NCI-H187 (cell line): ENCODE data around the gene LHFPL3.

Experiments
- DNase-seq, 2 experiments: peaks; one replicate each; lab custom pipeline; 2025; lab: John Stamatoyannopoulos, UW

Gene LHFPL3

DNA sequence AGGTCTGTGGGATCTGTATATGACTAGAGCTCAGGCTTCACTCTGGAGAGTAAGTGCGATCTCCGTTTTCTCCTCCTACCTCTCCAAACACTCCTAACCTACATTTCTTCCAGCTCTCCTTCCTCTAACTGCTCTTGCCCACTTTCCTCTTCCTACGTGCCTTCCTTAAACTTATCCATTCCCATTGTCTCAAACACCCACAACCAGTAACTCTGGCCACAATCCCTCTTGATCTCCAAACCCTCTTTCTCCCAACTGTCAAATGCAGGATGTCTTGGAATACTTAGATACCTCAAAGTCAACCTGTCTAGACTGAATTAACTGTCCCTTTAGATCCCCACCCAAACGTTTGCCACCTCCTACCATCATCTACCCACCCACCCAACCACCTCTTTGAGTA lies 471.9 kb downstream of the LHFPL3 start:
- DNase-seq = no peak

DNA sequence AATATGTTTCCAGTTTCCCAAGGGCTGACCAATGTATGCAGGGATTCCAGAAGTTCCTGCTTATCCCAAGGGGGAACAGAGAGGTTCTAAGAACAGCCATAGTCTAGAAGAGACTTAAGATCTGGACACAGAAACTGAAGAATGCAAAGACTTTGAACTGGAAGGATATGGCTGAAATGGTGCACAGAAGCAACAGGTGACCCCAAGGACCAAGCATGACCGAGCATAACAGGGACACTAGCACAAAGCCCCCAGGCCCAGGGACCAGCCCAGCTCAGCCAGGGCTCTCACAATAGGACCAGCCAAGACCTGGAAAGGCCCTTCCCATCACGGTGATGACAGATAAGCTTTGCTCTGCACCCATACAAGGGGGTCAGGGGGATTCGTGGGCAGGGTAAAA lies 472.6 kb downstream of the LHFPL3 start:
- no peak for DNase-seq

DNA sequence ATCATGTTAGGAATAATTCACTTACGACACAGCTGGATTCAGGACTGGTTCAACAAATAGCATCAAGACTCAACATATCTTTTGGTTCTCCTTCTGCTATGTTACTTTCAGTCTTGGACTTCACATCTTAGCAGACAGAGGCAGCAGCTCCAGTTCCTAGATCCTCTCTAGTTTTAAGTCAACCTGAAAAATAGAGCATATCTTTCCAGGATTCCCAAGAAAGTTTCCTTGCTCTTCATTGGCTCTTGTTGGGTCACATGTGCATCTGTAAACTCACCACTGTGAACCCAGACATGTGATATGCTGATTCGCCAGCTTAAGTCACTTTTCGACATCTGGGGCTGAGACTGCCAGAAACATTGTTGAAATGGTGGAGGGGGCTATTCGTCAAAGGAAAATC lies 475.5 kb downstream of the LHFPL3 start:
- no peak for DNase-seq

DNA sequence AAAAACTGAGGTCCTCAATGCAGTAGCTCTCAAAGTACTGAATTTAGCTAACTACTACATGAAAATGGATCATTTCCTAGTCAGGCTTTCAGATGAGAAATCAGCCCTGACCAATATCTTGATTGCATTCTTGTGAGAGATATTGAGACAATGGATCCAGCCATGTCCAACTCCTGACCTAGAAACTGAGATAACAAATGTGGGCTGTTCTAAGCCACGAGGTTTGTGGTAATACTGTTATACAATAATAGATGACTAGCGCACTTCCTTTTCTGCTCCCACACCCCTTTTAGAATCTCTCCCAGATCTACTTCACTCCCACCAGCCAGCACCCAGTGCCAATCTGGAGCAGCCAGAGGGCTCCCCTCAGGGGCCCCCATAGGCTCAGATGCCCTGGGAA lies 476.3 kb downstream of the LHFPL3 start:
- no peak for DNase-seq

DNA sequence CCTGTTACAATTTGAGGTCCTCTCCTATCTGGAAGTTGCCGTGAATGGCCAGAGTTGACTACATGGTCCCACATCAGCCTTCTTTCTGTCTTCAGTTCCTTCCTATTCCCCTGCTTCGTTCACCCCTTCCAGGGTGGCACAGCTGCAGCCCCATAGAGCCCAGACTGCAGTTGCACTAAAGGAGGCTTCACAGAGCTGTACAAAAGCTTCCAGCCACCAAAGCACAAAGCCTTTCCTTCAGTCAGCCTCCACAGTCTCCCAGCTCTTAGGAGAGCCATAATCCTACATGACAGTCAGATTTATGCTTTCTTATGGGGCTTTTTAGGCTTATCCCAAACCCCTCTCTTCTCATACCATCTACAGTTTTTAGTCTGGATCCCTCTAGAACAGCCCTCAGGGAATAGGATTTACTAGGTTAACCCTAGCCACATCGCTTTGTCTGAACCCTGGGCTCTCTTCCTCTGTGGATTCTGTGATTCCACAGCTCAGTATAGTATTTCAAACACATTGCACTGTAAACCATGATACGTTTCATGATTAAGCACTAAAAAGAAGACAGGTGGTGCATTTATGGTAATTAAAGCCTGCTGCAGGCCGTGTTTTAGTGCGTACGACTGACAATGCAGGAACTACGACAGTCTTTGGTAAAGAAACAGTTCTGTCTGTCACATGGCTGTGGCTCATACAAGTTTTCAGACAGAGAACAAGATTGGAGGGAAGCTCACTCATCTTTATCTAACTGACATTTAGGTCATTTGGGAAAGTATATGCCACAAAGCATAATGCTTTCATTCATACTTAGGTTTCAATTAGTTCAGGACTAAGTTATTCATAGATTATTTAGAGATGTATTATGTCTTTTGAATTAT lies 477.3 kb downstream of the LHFPL3 start:
- no peak for DNase-seq

DNA sequence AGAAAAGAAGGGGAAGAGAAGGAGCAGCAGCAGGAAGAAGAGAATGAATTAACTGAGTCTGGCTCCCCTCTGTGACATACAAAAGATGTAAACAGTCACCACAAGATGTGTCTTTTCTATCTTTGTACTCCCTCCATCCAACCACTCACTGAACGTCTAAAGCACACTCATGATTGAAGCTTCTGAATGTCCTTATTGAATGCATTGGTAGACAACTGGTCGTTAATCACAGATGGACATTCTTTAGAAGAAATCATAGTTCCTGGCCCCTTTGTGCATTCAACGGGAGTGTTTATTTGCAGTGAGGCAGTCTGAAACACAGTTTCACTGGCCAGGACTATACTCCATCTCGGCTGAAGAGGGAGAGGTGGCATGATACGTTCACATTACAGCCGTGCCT lies 479.3 kb downstream of the LHFPL3 start:
- no peak for DNase-seq

DNA sequence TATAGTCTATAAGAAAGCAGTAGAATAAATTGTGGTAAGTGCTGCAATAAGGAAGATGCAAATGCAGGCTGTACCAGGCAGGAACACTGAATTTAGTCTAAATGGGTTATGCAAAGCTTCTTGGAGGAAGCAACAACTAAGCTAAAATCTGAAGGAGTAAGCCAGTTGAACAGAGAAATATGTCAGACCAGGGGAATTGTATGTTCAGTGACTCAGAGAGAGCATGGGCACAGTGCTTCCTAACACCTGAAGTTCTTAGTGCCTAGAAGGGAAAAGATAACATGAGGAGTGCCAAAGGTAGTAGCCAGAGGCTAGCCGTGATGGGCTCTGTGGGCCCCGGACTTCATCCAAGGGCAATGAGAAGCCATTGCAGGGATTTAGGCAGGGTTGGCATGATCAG lies 481.5 kb downstream of the LHFPL3 start:
- DNase-seq = no peak

DNA sequence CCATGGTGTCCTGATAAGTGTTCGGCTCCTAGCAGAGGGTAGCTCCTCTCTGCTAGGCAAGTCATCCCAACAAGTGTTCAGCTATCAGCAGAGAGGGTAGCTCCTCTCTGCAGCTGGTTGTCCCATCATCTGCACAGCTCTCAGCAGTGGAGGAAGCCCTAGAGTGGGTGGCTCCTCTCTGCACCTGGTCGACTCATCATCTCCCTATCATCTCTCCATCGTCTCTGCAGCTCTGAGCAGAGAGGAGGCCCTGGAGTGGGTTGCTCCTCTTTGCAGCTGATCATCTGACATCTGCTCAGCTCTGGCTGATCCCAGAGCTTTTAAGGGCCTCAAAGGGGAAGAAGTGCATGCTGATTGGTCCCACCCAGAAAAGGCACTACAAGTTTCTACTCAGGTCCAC lies 485.7 kb downstream of the LHFPL3 start:
- DNase-seq = no peak

DNA sequence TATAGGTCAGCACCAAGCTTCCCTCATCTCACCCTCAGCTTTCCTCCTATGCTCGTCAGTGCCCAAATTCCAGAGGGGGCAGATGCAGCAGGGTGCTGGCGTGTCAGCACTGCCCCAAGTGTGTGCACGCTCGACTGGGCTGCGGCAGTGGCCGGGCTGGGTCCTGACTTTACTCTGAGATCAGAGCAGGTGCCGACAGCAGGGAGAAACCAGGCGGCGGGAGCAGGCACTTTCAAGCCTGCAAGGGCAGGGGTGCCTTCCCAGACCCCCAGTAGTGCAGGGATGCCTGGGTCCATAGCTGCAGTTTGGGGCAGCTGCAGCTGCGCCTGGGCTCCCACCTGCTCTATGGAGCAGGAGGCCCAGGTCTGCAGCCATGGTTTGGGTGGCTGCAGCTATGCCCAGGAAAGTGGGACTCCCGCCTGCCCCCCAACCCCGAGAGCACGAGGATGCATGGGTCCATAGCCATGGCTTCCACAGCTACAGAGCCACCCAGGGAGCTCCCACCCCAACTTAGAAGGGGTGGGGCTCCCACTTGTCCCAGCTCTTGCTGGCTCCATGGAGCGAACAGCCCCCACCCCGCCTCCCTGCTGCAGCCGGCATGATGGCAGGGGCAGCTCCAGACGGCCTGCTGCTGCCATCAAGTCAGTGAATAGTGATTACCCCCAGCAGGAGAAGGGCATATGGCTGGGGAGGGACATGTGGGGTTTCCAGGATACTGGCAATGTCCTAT lies 486.4 kb downstream of the LHFPL3 start:
- no peak for DNase-seq

DNA sequence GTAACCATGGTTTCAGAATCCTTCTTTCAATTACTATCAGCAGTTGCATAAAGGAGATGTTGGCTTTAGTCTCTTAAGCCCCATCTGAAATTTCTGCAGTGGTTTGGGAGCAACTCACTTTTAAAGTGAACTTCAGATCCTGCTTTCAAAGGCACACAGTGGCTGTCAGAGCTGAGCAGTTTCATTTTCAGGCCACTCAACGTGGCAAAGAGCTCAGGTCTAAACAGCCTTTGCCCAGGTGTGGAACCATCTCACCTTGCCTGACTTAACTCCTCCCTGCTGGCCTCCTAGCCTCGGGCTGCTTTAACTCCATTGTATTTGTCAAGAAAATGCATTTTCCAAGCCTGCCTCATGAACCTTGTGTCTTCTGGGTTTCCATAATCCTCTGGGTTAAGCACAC lies 488.1 kb downstream of the LHFPL3 start:
- no peak for DNase-seq

DNA sequence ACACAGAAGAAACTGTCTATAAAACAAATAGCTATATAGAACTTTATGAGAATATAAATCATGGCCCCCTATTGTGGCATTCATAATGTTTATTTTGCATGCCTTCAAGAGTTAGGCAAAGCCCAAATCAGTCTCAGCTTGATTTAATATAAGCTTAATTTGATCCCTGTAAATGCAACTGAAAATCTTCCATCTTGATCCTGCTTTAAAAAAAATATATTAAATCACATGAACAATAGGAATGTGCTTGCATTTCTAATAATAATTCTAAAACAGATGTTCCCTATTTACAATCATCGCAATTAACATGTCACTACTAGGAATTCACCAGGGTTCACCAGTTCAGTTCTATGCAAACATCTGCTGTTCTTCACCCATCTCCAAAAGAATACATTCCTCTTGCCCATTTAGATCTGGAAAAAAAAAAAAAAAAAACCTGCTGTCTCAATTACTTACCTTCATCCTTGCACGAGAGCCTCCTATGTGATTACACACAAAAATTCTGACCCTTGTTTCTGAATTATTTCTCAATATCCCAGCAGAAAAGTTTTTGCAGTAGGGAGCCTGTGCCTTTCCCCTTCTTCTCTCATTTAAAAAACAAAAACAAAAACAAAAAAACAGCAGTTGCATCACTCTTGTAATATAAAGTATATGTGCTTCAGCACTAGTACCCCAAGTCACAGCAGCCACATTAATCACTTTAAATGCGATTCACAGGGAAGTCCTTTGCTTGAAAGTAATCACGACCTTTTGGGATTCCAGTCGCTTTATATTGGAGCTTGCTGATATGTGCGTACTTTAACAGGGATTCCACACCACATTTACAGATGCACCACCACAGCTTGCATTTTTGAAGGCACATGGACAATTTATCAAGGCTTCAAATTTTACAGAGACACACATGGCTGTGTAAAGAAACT lies 490.8 kb downstream of the LHFPL3 start:
- no peak for DNase-seq

DNA sequence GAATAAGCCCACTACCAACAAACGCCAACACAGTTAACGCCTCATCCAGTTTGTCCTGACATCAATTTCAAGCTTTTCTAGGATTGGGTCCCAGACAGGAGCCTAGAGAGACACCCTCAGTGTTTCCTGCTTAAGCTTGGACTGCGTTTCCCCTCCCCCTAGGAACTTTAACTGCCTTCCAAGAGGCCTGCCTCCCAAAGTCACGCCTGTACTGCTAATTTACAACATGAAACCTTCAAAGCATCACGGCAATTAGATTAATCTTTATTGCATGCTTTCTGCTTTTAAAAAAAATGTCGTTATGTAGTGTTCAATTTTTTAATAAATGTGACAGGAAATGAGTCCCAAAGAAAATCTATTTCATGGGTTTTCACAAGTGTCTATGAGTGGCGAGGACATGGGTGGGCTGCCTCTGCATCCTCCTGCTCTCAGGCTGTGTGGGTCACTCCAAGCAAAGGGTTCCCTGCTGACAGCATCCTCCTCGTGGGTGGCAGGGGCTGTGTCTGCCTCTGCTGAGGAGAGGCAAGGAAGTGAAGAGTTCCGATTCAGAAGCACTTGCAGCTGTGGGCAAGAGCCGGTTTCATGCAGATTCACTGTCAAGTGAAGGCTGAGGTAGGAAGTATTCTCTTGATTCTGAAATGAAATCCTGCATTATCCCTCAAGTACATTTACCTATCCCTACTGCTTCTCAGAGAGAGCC lies 492.6 kb downstream of the LHFPL3 start:
- DNase-seq = no peak

DNA sequence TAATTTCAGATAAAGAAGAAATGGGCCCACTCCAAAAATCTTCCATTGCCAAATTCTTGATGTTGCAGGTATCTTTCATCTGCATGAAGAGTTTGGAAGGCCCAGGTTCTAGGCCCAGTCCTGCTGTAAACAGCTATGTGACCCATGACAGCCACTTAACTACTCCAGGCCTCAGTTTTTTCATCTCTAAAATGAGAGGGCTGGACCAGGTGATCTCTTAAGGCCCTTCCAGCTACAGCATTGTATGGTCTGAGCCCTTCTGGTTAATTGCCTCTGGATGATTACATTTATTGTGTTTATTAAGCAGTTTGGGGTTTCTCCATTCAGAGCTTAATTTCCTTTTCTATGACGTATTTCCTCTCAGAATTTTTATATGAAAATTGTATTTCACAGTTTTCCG lies 494.8 kb downstream of the LHFPL3 start:
- DNase-seq = no peak

DNA sequence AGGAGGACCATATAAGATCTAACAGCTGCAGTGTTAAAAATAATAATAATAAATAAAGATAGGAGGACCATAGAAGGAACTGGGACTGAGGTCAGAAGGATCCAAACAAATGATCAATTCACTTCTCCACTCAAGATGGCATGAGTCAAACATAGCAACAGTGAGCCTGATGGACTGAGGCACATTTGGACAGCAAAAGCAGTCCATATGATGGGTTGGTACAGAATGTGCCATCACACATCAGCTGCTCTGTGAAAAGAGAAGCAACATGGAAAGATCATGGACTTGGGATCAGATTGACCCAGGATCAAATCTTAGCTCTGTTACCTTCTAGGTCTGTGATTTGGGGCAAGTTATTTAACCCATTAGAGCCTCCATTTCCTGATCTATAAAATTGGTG lies 496.7 kb downstream of the LHFPL3 start:
- DNase-seq = no peak

DNA sequence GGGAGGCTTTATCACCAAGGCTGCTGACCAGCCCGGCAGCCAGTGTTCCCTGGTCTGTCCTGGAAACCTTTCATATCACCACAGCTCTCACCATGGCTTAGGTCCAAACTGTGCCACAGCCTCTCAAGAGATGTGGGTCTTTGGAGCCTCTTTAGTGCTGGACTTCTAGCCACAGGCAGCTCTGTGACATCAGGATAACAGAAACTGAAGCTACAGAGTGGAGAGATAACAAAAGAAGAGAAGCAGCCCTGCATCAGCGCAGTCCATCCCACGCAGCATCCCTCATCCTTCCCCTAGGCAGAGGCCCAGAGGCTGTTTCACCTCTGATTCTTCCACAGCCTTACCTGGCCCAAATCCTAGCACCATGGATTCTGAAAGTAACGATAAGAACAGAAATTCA lies 497.7 kb downstream of the LHFPL3 start:
- DNase-seq = no peak

DNA sequence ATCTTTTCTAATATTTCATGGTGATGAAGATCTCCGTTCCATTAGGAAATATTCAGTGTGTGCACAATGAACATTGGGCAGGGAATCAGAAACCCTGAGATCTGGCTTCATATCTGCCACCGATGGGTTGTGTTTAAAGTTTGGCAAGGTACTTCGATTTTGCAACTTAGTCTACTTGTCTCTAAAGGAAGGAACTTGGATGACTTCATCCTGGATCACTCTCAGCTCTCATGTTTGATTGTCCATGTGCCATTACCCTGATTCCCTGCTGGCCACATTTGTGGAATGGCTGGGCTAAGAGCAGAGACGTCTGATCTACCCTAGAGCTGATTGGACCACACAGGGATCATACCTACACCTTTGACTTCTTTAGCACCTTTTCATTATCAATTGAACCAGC lies 508.6 kb downstream of the LHFPL3 start:
- no peak for DNase-seq

DNA sequence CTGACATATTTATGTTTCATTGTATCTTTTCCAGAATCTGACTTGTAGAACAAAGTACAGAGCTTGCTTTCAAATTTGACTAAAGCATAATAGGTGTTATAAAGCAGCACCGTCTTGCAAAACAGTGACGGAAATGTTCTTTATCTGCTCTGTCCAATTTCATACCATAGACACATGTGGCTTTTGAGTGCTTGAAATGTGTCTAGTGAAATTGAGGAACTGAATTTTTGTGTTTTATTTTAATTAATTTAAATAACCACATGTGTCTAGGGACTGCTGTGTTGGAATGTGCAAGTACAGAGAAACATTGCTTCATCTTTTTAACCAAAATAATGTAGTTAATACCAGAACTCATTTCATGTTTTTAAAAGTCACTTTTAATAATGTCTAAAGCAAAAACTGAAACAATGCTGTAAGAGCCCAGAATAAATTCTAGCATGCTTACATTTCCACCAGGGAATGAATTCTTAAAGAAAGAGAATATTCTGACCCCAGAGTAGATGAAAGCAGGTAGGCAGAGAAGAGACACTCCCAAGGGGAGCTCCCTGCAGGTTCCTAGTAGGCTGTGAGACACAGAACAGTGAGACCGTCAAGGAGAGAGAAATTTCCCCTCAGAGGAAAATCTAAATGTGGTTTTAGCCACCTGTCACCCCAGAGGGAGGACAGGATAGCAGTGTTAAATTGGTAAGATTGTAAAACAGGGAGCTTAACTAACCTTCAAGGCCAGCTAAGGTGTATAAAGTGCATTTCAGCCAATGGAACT lies 510.3 kb downstream of the LHFPL3 start:
- DNase-seq = no peak

DNA sequence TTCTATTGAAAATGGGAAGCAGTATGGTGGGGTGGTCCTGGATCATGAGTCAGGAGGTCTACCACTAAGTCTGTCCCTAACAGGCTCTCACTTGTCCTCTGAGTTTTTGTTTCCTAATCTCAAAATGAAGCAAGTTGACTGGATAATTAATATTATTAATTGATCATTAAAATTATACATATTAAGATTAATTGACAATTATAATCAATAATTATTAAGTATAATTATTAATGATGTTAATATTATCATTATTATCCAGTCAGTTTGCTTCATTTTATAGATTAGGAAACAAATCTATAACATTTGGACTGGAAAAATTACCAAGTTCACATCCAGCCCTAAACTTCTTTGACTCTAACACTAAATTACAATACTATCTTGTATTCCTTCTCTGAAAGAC lies 511.4 kb downstream of the LHFPL3 start:
- no peak for DNase-seq

DNA sequence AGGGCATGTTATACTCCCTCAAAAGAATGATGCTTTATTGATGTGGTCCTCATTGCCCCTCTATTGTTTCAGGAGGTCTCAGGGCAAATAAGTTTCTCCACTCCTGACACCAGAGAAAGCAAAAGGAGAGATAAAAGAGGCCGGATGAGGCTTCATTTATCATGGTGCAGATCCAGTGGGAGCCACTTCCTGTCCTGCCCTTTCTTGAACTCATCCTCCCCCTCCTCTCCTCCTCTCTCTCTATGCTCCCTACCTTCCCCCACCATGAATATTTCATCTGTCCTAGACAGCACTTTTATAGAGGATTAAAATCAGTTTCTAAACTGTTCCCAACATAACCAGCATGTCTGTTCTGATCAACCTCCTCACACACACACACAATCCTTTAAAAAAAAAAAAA lies 513.4 kb downstream of the LHFPL3 start:
- no peak for DNase-seq

DNA sequence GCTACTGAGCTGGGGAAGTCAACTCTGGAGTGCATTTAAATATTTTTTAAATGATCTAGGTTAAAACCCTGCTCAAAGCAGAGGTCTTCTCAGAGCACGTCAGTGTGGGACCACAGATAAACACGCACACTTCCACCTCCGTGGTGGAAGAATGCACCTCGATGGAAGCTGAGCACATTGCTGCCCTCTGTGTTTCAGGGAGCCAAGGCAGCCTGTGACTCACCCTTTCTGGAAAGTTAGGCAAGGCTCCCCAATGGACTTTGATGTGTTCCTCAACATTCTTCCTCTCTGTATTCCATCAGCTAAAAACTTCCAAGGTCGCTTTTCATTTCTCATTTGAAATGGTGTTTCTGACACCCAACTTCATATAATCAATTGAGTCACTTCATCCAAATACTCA lies 514.8 kb downstream of the LHFPL3 start:
- no peak for DNase-seq

DNA sequence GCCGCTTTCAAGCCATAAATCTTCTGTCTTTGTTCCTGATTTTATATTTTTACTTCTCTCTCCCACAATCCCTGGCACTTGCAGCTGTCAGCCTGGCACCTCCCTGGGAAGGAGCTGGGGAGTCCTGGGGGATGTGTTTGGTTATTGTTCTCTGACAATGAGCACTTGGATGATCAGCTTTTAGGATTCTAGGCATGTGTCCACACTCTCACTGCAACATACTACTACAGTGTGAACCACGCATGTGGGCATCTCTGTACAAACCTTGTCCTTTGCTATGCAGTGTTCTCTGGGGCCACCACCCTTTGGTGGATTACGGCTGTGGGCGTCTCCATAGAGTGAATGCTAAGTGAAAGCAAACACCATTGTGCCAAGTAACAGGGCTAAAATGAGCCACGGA lies 517.2 kb downstream of the LHFPL3 start:
- DNase-seq = no peak
